Fibroblast of upper back skin (primary cell): ENCODE measurements around the gene GPR89A.

Experiments
- DNase-seq: peaks from one replicate; pipeline ENCODE4 v3.0.0-alpha.2; 2013

Gene GPR89A

GRCh38 chr1:145719230-145720079 is 111.7 kb downstream of the GPR89A start, which contains the start of gene CD160:
CD160 (plus strand) TSS chr1:145719499; CDS start chr1:145728328, 8,829 bp downstream.
- DNase-seq = no peak
